GM12878 (cell line): ENCODE data around the gene HMGCL. TPM values are rescaled to one million over a fixed set of nuclear protein-coding genes. Genes with fewer than 3 reads are reported as not detected.

Experiments
- ATAC-seq: fragments of 200-7000 bp; cut with Tn5 transposase; 3 replicates; pipeline ENCODE4 v1.9.1; 2020; ENCODE audit warnings: mild to moderate bottlenecking, moderate library complexity
- BruUV-seq: library from RNA; stranded (reverse); fragments of 400-500 nt; replicated peaks from 2 replicates; lab custom pipeline; 2021; lab: Mats Ljungman, UMichigan
- CTCF ChIA-PET: fragments of 300-600 bp; sonication (Branson Sonifier 250); formaldehyde crosslinking; extraction: SDS; loops from one replicate; lab custom pipeline; 2021; ENCODE audit warnings: inconsistent platforms; lab: Yijun Ruan, JAX
- POLR2A ChIA-PET: fragments of 350-600 bp; formaldehyde crosslinking; extraction: SDS; loops from one replicate; lab custom pipeline; 2021; ENCODE audit warnings: inconsistent platforms; lab: Charles Lee
- RAD21 ChIA-PET: fragments of 300-600 bp; sonication (Branson Sonifier 250); formaldehyde crosslinking; loops from one replicate; lab custom pipeline; 2023; ENCODE audit warnings: antibody characterized with exemption; ENCODE audit not compliant: unreplicated experiment; lab: Charles Lee
- SMC1A ChIA-PET: fragments of 300-600 bp; sonication (Branson Sonifier 250); formaldehyde crosslinking; loops from one replicate; lab custom pipeline; 2023; ENCODE audit not compliant: unreplicated experiment, uncharacterized antibody; lab: Charles Lee
- DNase-seq: peaks from one replicate; pipeline ENCODE4 v3.0.0-alpha.2; 2011; ENCODE audit warnings: low read depth, low spot score
- FAIRE-seq: peaks from 3 replicates; lab custom pipeline; 2011; peaks lifted over from hg19 to GRCh38; lab: Jason Lieb, UNC
- H2AFZ ChIP-seq: 2 replicates; pipeline ENCODE4 v1.6.0; 2011; ENCODE audit warnings: low read depth, low read length, control low read depth; ENCODE audit not compliant: control insufficient read depth
- H3K27ac ChIP-seq: 2 replicates; pipeline ENCODE4 v1.5.1; 2011; ENCODE audit warnings: control low read depth; ENCODE audit not compliant: control insufficient read depth, insufficient read depth
- H3K27me3 ChIP-seq, 2 experiments: replicated peaks in 1 of 2; 2 replicates each; pipeline versions ENCODE4 v1.6.0 to v1.6.1; 2011; ENCODE audit warnings: low read length in 1 of 2; ENCODE audit not compliant: control insufficient read depth in 2 of 2, insufficient read depth in 2 of 2
- H3K36me3 ChIP-seq, 2 experiments: 2 replicates each; pipeline ENCODE4 v1.5.1; 2011; ENCODE audit warnings: low read length in 1 of 2; ENCODE audit not compliant: control insufficient read depth in 2 of 2, insufficient read depth in 2 of 2
- H3K4me1 ChIP-seq: 2 replicates; pipeline ENCODE4 v1.6.1; 2011; ENCODE audit warnings: mild to moderate bottlenecking, low read length, moderate library complexity, mixed read lengths; ENCODE audit not compliant: control insufficient read depth, insufficient read depth
- H3K4me2 ChIP-seq: 2 replicates; pipeline ENCODE4 v1.6.0; 2011; ENCODE audit warnings: control low read depth; ENCODE audit not compliant: control insufficient read depth, insufficient read depth
- H3K4me3 ChIP-seq: fragments of 200-600 bp; sonication (generic); 2 replicates; pipeline ENCODE4 v1.5.1; 2016
- H3K79me2 ChIP-seq: 2 replicates; pipeline ENCODE4 v1.6.0; 2011; ENCODE audit warnings: low read length; ENCODE audit not compliant: control insufficient read depth, insufficient read depth
- H3K9ac ChIP-seq: 2 replicates; pipeline ENCODE4 v1.8.0; 2011; ENCODE audit warnings: low read length, control low read depth, mixed read lengths; ENCODE audit not compliant: control insufficient read depth, insufficient read depth
- H3K9me3 ChIP-seq: replicated peaks from 3 replicates; pipeline ENCODE4 v1.5.1; 2011; ENCODE audit warnings: mild to moderate bottlenecking, low read length; ENCODE audit not compliant: control insufficient read depth, insufficient read depth
- H4K20me1 ChIP-seq: 2 replicates; pipeline ENCODE4 v1.6.0; 2011; ENCODE audit not compliant: control insufficient read depth, insufficient read depth
- EED ChIP-seq: sonication (generic); IDR thresholded peaks from 2 replicates; pipeline ENCODE4 v1.6.1; 2016; ENCODE audit warnings: antibody characterized with exemption, low read depth
- LARP7 ChIP-seq: fragments of 450-650 bp; IDR thresholded peaks from 2 replicates; pipeline ENCODE4 v1.6.1; 2017; ENCODE audit warnings: mild to moderate bottlenecking
- MEF2B ChIP-seq: fragments of 450-650 bp; IDR thresholded peaks from 2 replicates; pipeline ENCODE4 v1.6.1; 2018; ENCODE audit warnings: mild to moderate bottlenecking, moderate library complexity; ENCODE audit not compliant: partially characterized antibody, poor library complexity, severe bottlenecking
- POLR2A ChIP-seq: IDR thresholded peaks from 2 replicates; pipeline ENCODE4 v1.6.1; 2011; ENCODE audit warnings: low read depth, mild to moderate bottlenecking, low read length
- POLR2AphosphoS5 ChIP-seq: IDR thresholded peaks from 2 replicates; pipeline ENCODE4 v1.6.1; 2011; ENCODE audit warnings: mild to moderate bottlenecking, low read length, inconsistent platforms
- RFX5 ChIP-seq: IDR thresholded peaks from 2 replicates; pipeline ENCODE4 v1.6.1; 2011; ENCODE audit warnings: low read depth, low read length, improper control_type of control experiment
- SMC3 ChIP-seq: IDR thresholded peaks from 2 replicates; pipeline ENCODE4 v1.6.1; 2011; ENCODE audit warnings: low read length, improper control_type of control experiment, borderline replicate concordance
- SREBF1 ChIP-seq: IDR thresholded peaks from 2 replicates; pipeline ENCODE4 v1.6.1; 2012; ENCODE audit warnings: mild to moderate bottlenecking, low read length
- YBX1 ChIP-seq: fragments of 450-650 bp; IDR thresholded peaks from 2 replicates; pipeline ENCODE4 v1.6.1; 2016; ENCODE audit warnings: antibody characterized with exemption
- WGBS: methylation state at CpG from one replicate; pipeline ENCODE4 v1.1.6; 2016; ENCODE audit warnings: low lambda C conversion rate; ENCODE audit not compliant: insufficient replicate concordance, insufficient coverage; ENCODE audit errors: missing lambda C conversion rate; 5-methylcytosine and 5-hydroxymethylcytosine counted together
- in situ Hi-C: fragments of 300-500 bp; cut with MboI; formaldehyde crosslinking; loops from 9 replicates; pipeline ENCODE4 v1.14.3; 2018; ENCODE audit warnings: mixed read lengths
- intact Hi-C: fragments of 100-400 bp; cut with micrococcal nuclease; formaldehyde crosslinking; loops from one replicate; pipeline ENCODE4 v1.14.2; 2022; ENCODE audit not compliant: unreplicated experiment
- polyA plus RNA-seq, 11 experiments: library from polyadenylated mRNA; depleted of rRNA in 4 of 11; unstranded in 6 of 11; stranded (reverse) in 5 of 11; fragments of >200 nt; fragmentation: Nextera tagmentation in 4 of 11; fragmentation: Illumina TruSeq in 1 of 11; extraction: Ambion mirVana in 4 of 11; extraction: Trizol in 1 of 11; gene quantifications; 1 replicate in 1 of 11; 2 replicates in 10 of 11; pipeline versions ENCODE4 v1.2.1 to v1.2.3, GENCODE V29; 2011 to 2016; ENCODE audit warnings: inconsistent platforms in 2 of 11, missing spikeins in 2 of 11, low read depth in 1 of 11
- total RNA-seq, 4 experiments: library from RNA; depleted of rRNA in 3 of 4; stranded (reverse); fragments of >200 nt in 3 of 4; fragmentation: Illumina TruSeq in 1 of 4; extraction: Trizol in 1 of 4; gene quantifications; 2 replicates each; pipeline versions ENCODE4 v1.2.1 to v1.2.3, GENCODE V29; 2013 to 2021

HMGCL gene
- total and polyA plus RNA-seq, 10 of the 15 experiments (the other 5 are each of a cell fraction or from before 2014, with no cell fraction given) = 29.4 to 127 (median 36.4) TPM

- no peaks in the 10 kb centered on the region for H3K9me3 ChIP-seq
- H3K79me2 ChIP-seq = peaks cover 24% of the 10 kb centered on the region
- no peaks in the 10 kb centered on the region for H4K20me1 ChIP-seq
- no TSS peak for BruUV-seq
- ChIA-PET SMC1A (interaction anchor here (0.6 kb wide), 1 partner anchor 18 kb away, joined by 3 read pairs; the partner anchor contains the start of gene PITHD1), POLR2A (no interaction called here), RAD21 (no interaction called here), CTCF (interaction anchor here (0.6 to 1.4 kb wide), 2 partner anchors 16 to 21 kb away, joined by 4 to 5 read pairs; no protein-coding TSS in a partner anchor)
- DNase-seq (no peak), FAIRE-seq (no peak), ATAC-seq (no peak)
- 94% methylated on average over 15 of the region's 17 CpGs for WGBS
- peaks cover 4 to 16% of the 10 kb centered on the region in 2 experiments; a peak in 3 of 4 replicates for H3K36me3 ChIP-seq
- no peak overlapping the region for H3K9ac ChIP-seq
- in situ Hi-C loops = loop anchor here (25.0 kb wide), 1 partner anchor 1441 kb away; the partner anchor contains the start of genes RSRP1 and SYF2
- H3K4me2 ChIP-seq = no peak overlapping the region
- no peak overlapping the region for H3K27ac ChIP-seq
- H3K4me1 ChIP-seq = peaks cover 12% of the 10 kb centered on the region
- intact Hi-C loops = no loop called here
- no peak overlapping the region for H2AFZ ChIP-seq
- TF ChIP-seq SMC3 = no peak
- TF ChIP-seq POLR2A = peak; percentile 27; the same call in 1 of the 2 replicates
- TF ChIP-seq SREBF1 = no peak
- H3K4me3 ChIP-seq = no peak overlapping the region
- no peaks in the 10 kb centered on the region for H3K27me3 ChIP-seq
Measured at GRCh38 chr1:23796466-23797271, 28.6 kb downstream of the HMGCL start.

- no peak overlapping the region for H2AFZ ChIP-seq
- no peak overlapping the region for H3K4me3 ChIP-seq
- ChIA-PET SMC1A (no interaction called here), CTCF (no interaction called here), RAD21 (no interaction called here), POLR2A (no interaction called here)
- no peak for TF ChIP-seq LARP7
- no peak for TF ChIP-seq MEF2B
- TF ChIP-seq SMC3 = no peak
- TF ChIP-seq RFX5 = no peak
- TF ChIP-seq POLR2AphosphoS5 = 0 out of 2 replicates have a peak, but pooled peaks have one; percentile 9
- no peak for TF ChIP-seq YBX1
- no peak for TF ChIP-seq EED
- in situ Hi-C loops (loop anchor here (25.0 kb wide), 1 partner anchor 1441 kb away; the partner anchor contains the start of genes RSRP1 and SYF2), intact Hi-C loops (no loop called here)
- H3K9me3 ChIP-seq = no peaks in the 10 kb centered on the region
- FAIRE-seq (no peak), DNase-seq (no peak), ATAC-seq (no peak)
- peaks cover 4 to 16% of the 10 kb centered on the region in 2 experiments; a peak in 3 of 4 replicates for H3K36me3 ChIP-seq
- H3K4me1 ChIP-seq = peaks cover 12% of the 10 kb centered on the region
- H3K27me3 ChIP-seq = no peaks in the 10 kb centered on the region
- no peak overlapping the region for H3K9ac ChIP-seq
- H3K79me2 ChIP-seq = peaks cover 32% of the 10 kb centered on the region
- H3K4me2 ChIP-seq = no peak overlapping the region
- H4K20me1 ChIP-seq = no peaks in the 10 kb centered on the region
- BruUV-seq = no TSS peak
- 97% methylated on average over 15 of the region's 16 CpGs for WGBS
- H3K27ac ChIP-seq = no peak overlapping the region
Measured at GRCh38 chr1:23795676-23796465, 29.4 kb downstream of the HMGCL start.
